Measurements from ENCODE around the gene CDKN1B. TPM values are rescaled to one million over a fixed set of nuclear protein-coding genes. Genes with fewer than 3 reads are reported as not detected.
A peak's percentile ranks its signal among the peaks of the same experiment; 100 is the strongest.

CDKN1B gene
- total and polyA plus RNA-seq, 2 experiments from 2014 or later = 7.0 to 46.0 TPM

GRCh38 chr12:12717586-12718380 is 615 bp downstream of the CDKN1B start:
- peak; percentile 41 for DNase-seq (ENCODE audit: low spot score)
- Histone ChIP-seq H3K27me3 (no peaks in the 10 kb centered on the region), H3K4me2 (peak overlapping the region; percentile 94), H3K27ac (peak overlapping the region; percentile 99), H3K4me3 (peak overlapping the region; percentile 97), H3K9me3 (ENCODE audit: low read depth) (no peaks in the 10 kb centered on the region), H3K79me2 (peaks cover 55% of the 10 kb centered on the region), H3K4me1 (ENCODE audit: insufficient read depth) (peaks cover 56% of the 10 kb centered on the region), H2AFZ (peak overlapping the region; percentile 35), H3K9me2 (replicated peaks; ENCODE audit: insufficient read depth) (no peaks in the 10 kb centered on the region), H3K36me3 (replicated peaks; ENCODE audit: insufficient read depth, low read depth) (no peaks in the 10 kb centered on the region), H4K20me1 (ENCODE audit: insufficient read depth, poor library complexity, severe bottlenecking) (peaks cover 30% of the 10 kb centered on the region)
- no peak for TF ChIP-seq EZH2 (IDR thresholded peaks at IDR 0.05; ENCODE audit: borderline replicate concordance)
- TF ChIP-seq EZH2phosphoT487 (IDR thresholded peaks at IDR 0.05; ENCODE audit: low read depth, severe bottlenecking, unreplicated experiment) = no peak
- no peak for TF ChIP-seq CTCF (IDR thresholded peaks at IDR 0.05; ENCODE audit: poor library complexity)
- under 1% methylated on average over 61 of the region's 62 CpGs for WGBS (ENCODE audit: low lambda C conversion rate, missing lambda C conversion rate)

GRCh38 chr12:12718381-12718759 is 1.2 kb downstream of the CDKN1B start:
- H3K27ac ChIP-seq = peak overlapping the region; percentile 99
- peak overlapping the region; percentile 94 for H3K4me2 ChIP-seq
- H3K9me2 ChIP-seq (replicated peaks; ENCODE audit: insufficient read depth) = no peaks in the 10 kb centered on the region
- TF ChIP-seq EZH2 (IDR thresholded peaks at IDR 0.05; ENCODE audit: borderline replicate concordance) (no peak), CTCF (IDR thresholded peaks at IDR 0.05; ENCODE audit: poor library complexity) (no peak), EZH2phosphoT487 (IDR thresholded peaks at IDR 0.05; ENCODE audit: low read depth, severe bottlenecking, unreplicated experiment) (no peak)
- no peak overlapping the region for H2AFZ ChIP-seq
- no peaks in the 10 kb centered on the region for H3K9me3 ChIP-seq (ENCODE audit: low read depth)
- DNase-seq (ENCODE audit: low spot score) = no peak
- WGBS (ENCODE audit: low lambda C conversion rate, missing lambda C conversion rate) = 2% methylated on average over 9 of the region's 9 CpGs
- H3K27me3 ChIP-seq = no peaks in the 10 kb centered on the region
- peaks cover 58% of the 10 kb centered on the region for H3K79me2 ChIP-seq
- H3K4me3 ChIP-seq = peak overlapping the region; percentile 97
- H3K36me3 ChIP-seq (replicated peaks; ENCODE audit: insufficient read depth, low read depth) = no peaks in the 10 kb centered on the region
- peaks cover 30% of the 10 kb centered on the region for H4K20me1 ChIP-seq (ENCODE audit: insufficient read depth, poor library complexity, severe bottlenecking)
- H3K4me1 ChIP-seq (ENCODE audit: insufficient read depth) = peaks cover 56% of the 10 kb centered on the region

GRCh38 chr12:12718853-12719252 is 1.7 kb downstream of the CDKN1B start:
- H2AFZ ChIP-seq = no peak overlapping the region

More at GRCh38 chr12:12718853-12719252, 1.7 kb downstream of the CDKN1B start:
- peaks cover 52% of the 10 kb centered on the region for H3K4me1 ChIP-seq (ENCODE audit: insufficient read depth)
- no peaks in the 10 kb centered on the region for H3K36me3 ChIP-seq (replicated peaks; ENCODE audit: insufficient read depth, low read depth)
- 5% methylated on average over 14 of the region's 14 CpGs for WGBS (ENCODE audit: low lambda C conversion rate, missing lambda C conversion rate)
- H3K79me2 ChIP-seq = peaks cover 58% of the 10 kb centered on the region
- peak overlapping the region; percentile 99 for H3K27ac ChIP-seq
- H3K4me2 ChIP-seq = peak overlapping the region; percentile 94
- no peak for DNase-seq (ENCODE audit: low spot score)
- H3K9me2 ChIP-seq (replicated peaks; ENCODE audit: insufficient read depth) = no peaks in the 10 kb centered on the region
- no peaks in the 10 kb centered on the region for H3K9me3 ChIP-seq (ENCODE audit: low read depth)
- H4K20me1 ChIP-seq (ENCODE audit: insufficient read depth, poor library complexity, severe bottlenecking) = peaks cover 30% of the 10 kb centered on the region
- TF ChIP-seq EZH2 (IDR thresholded peaks at IDR 0.05; ENCODE audit: borderline replicate concordance) (no peak), CTCF (IDR thresholded peaks at IDR 0.05; ENCODE audit: poor library complexity) (no peak), EZH2phosphoT487 (IDR thresholded peaks at IDR 0.05; ENCODE audit: low read depth, severe bottlenecking, unreplicated experiment) (no peak)
- no peaks in the 10 kb centered on the region for H3K27me3 ChIP-seq
- H3K4me3 ChIP-seq = peak overlapping the region; percentile 97
